NOMO-1 treated with DMSO at 0.1 percent for 48 hours (cell line): Measurements from ENCODE around the gene AGBL2.
"Not testable (repeated sequence)": the region's sequence is repeated elsewhere in the genome, so short reads cannot be mapped to it uniquely, and the experiment has no call there.

Experiments
- DNase-seq: peaks from one replicate; lab custom pipeline; 2025; ENCODE audit not compliant: unreplicated experiment; lab: John Stamatoyannopoulos, UW

The AGBL2 gene

DNA sequence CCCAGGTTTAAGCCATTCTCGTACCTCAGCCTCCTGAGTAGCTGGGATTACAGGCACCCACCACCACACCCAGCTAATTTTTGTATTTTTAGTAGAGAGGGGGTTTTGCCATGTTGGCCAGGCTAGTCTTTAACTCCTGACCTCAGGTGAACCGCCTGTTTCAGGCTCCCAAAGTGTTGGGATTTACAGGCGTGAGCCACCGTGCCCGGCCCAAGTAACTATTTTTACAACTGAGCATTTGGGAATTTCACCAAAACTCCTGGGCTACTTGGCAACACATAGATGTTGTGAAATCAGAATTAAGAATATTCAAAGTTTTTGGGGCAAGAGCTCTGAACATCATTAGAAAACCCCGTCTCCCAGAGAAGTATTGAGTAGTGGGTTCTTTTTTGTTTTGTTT lies 74.7 kb downstream of the AGBL2 start:
- not testable (repeated sequence) for DNase-seq

DNA sequence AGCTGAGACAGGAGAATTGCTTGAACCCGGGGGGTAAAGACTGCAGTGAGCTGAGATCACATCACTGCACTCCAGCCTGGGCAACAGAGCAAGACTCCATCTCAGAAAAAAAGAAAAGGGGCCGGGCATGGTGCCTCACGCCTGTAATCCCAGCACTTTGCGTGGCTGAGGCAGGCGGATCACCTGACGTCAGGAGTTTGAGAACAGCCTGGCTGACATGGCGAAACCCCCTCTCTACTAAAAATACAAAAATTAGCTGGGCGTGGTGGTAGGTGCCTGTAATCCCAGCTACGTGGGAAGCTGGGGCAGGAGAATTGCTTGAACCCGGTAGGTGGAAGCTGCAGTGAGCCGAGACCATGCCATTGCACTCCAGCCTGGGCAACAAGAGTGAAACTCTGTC lies 78.8 kb downstream of the AGBL2 start:
- not testable (repeated sequence) for DNase-seq

DNA sequence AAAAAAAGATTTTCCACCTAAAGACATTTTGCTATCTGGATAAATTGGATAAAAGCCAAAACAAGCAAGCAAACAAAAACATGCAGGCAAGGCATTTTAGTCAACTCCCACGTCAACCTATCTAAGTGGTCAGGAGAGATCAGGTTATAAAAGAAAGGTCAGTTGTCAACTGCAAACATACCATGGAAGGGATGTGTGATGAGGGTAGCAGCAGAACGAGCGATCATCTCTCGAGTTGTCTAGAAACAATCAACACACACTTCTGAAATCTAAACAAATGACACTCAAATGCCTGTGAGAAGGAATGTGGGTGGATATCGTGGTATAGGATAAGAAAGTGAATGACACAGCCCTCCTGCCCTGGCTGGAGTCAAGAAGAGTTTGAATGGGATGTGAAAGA lies 83.7 kb downstream of the AGBL2 start:
- DNase-seq = no peak

DNA sequence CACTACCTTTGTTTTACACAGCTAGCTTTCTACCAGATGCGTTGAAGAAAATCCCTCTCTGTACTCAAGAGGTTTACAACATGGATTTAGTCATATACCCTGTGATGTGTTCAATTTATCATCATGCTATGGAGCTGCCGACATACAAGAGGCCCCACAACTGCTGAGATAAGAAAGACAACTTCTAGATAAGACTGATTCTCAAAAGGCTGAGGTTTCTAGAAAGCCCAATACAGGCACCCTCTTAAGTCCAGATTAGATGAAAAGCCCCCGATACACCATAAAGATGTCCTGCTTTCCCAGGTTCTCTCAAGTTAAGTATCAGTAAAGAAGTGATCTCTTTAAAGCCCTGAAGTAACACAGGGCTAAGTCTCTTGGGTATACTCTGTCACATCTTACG lies 87.1 kb downstream of the AGBL2 start:
- DNase-seq = no peak

DNA sequence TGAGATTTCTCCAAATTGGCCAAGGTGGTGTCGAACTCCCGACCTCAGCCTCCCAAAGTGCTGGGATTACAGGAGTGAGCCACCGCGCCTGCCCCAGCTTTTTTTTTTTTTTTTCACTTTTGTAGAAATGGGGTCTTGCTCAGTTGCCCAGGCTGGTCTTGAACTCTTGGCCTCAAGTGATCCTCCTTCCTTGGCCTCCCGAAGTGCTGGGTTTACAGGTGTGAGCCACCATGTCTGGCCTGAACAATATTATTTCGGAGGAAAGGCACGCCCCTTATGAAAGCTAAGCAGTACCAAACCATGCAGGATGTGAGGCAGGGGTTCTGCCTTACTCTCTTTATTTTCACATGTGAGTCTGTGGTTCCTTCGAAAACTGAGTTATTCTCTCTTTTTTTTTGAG lies 88.9 kb downstream of the AGBL2 start:
- no peak for DNase-seq

DNA sequence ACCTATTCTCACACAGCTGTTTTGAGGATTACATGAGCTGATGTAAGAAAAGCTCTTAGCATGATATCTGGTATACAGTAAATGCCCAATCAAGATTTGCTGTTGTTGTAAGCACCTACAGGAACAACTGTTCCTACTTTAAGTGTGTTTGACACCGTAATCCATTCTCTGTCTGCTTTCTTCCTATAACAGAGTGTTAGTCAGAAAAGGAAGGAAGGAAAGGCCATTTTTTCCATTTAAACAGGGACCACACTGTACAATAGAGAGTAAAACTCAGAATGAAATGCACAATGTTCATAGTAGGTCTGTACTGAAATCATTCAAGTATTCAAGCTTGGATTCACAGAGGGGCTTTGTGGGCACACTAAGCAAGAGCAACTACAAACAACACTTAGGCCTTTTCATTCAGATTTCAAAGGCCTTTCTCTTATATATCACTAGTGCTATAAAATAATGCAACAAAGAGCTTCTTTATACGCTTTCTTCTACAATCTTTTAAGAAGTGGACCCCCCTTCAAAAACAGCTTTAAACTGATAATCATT lies 94.3 kb downstream of the AGBL2 start:
- no peak for DNase-seq

DNA sequence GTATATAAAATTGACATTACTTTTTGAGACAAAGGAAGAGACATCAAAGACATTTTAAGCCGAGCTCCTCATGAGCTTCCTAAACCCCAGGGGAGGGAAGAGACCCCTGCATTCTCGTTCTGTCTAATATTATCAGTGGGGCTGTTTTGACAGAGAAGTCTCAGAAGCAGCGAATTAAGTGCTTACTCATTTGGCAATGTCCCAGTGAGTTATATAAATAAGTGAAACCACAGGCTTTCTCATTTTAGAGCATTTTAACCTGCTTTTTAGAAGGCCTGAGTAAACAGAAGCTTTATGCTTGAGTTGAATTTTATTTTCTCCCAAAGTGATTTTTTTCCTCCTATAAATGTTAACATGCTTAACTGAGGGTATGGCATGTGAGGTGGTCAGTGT lies 97.8 kb downstream of the AGBL2 start:
- no peak for DNase-seq

DNA sequence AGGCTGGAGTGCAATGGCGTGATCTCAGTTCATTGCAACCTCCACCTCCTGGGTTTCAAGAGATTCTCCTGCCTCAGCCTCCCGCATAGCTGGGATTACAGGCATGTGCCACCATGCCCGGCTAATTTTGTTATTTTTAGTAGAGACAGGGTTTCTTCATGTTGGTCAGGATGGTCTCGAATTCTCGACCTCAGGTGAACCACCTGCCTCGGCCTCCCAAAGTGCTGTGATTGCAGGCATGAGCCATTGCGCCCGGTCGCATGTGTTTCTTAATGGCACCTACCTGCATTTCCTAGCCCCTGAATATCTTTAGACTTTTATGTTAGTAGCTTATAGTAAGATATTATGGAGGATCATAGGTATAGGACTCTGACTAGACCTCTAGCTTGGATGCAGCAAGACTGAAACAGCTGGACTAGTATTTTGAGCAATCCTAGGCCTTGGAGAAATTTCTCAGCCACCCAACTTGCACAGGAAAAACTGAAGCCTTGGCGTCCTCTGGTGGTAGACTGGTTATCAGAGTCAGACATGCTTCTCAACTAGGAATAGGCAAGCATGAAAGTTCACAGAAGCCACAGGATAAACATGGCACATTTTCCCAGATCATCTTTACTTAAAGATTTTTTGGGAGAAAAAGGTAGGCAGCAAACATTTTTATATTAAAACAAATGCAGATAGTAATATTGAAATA lies 98.3 kb downstream of the AGBL2 start:
- DNase-seq = peak; percentile 76

DNA sequence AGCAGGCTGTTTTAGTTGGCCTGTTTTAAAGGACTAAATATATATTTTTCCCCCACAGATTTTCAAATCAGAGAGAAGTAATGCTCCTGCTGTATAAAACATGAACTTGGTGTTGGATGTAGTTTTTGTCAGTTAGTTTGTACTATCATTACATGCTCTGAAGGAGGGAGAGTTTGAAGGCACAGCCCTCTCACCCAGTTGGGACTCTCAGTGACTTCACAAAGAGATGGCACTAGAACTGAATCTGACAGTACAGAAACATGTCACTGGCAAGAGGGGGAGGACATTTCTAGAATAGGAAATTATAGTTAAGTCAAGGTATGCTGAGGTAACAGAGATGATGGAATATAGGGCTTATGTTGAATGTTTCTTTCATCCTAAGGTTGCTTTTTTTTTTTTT lies 99.9 kb downstream of the AGBL2 start:
- DNase-seq = no peak

DNA sequence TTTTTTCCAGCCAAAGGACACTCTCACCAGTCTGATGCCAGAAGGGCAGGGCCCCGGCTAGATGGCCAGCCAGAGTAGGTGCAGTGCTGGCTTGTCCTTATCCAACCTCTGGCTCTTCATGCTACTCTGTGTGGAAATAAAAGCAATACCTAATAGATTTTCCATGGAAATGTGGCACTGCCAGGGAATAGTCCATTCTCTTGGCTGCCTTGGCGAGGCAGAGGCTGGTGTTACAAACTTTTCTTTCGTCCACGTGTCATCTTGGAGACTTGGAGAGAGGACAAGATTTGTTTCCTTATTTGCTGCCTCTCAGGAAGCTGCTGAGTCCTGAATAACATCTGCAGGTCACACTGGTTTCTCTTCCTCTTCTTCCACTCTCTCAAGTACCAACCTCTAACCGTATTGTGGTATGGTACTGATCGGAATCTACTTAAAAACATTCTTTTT lies 103.8 kb downstream of the AGBL2 start:
- DNase-seq = peak; percentile 96

DNA sequence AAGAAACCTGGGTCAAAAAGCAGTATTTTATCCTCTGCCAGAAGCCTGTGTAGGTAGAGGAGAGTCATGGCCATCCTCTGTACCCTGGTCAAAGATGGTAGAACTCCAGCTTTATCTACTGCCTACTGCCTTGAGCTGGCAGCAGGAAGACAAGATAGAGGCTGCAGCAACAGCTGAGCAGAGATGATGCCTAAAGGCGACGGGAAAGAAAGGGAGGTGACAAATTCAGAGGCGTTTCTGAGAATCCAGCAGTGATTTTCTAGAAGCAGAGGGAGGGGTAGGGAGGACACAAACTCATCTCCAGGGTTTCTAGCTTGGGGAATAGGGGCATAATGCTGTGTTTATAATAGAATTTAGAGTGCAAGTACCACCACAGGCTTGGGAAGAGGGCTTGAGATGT lies 105.5 kb downstream of the AGBL2 start:
- DNase-seq = no peak
